GM13977 (cell line): ENCODE data around the gene C3orf33.
A peak's percentile ranks its signal among the peaks of the same experiment; 100 is the strongest.
"Not testable (repeated sequence)": the region's sequence is repeated elsewhere in the genome, so short reads cannot be mapped to it uniquely, and the experiment has no call there.

Source experiments
- DNase-seq: peaks from one replicate; pipeline ENCODE4 v3.0.0; 2012; ENCODE audit warnings: low spot score
- in situ Hi-C: fragments of 300-500 bp; cut with MboI; formaldehyde crosslinking; loops from one replicate; pipeline ENCODE4 v1.12.0; 2022; ENCODE audit warnings: low sequenced_read_pairs, low pct_unique_long_range_greater_than_20kb, mixed read lengths, inconsistent platforms; ENCODE audit not compliant: unreplicated experiment
- TF ChIP-seq, protein P1 (sequence below): IDR thresholded peaks from 2 replicates; pipeline ENCODE4 v1.5.1; 2012; ENCODE audit warnings: mild to moderate bottlenecking, control low read depth; ENCODE audit not compliant: insufficient read depth; ENCODE audit errors: extremely low read depth, missing control alignments

The C3orf33 gene, protein sequence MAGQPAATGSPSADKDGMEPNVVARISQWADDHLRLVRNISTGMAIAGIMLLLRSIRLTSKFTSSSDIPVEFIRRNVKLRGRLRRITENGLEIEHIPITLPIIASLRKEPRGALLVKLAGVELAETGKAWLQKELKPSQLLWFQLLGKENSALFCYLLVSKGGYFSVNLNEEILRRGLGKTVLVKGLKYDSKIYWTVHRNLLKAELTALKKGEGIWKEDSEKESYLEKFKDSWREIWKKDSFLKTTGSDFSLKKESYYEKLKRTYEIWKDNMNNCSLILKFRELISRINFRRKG

DNA sequence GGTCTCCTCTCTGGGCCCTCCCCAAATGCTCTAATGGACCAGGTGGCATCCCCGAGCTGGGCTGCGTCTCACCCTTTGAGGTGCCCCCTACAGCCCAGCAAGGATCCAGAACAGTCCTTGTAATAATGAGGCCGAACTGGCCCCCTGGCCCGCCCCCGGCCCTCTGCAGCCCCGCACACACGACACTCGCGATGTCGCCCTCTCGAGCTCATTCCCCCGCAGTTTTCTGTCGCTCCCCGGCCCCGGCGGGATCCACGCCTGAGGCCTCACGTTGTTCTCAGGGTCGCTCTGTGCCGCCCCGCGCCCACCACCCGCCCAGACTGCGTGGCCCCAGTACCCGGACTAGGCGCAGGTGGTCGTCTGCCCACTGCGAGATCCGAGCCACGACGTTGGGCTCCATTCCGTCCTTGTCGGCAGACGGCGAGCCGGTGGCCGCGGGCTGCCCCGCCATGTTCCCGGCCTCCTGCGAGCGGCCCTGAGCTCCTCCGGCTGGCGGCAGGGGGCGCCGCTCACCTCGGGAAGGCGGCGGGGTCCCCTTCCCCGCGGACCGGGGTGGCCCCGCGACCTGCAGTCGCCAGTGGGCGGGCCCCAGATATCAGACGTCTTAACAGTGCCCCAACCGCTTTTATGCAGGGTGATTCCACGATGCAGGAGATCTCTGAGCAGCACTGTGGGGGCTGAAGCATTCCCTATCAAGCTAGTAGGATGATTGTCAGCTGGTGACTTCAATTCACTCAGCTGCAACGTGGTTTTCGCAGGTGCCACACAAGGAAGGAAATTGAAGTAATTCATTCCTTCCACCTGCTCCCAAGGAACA is at the start of gene C3orf33:
Gene C3orf33 (minus strand): TSS at position 477 of the 817 bp plus-strand sequence. CDS start 26 bp downstream, at position 451.
- DNase-seq: peak; percentile 90
- in situ Hi-C loops: no loop called here
- TF ChIP-seq, protein P1, sequence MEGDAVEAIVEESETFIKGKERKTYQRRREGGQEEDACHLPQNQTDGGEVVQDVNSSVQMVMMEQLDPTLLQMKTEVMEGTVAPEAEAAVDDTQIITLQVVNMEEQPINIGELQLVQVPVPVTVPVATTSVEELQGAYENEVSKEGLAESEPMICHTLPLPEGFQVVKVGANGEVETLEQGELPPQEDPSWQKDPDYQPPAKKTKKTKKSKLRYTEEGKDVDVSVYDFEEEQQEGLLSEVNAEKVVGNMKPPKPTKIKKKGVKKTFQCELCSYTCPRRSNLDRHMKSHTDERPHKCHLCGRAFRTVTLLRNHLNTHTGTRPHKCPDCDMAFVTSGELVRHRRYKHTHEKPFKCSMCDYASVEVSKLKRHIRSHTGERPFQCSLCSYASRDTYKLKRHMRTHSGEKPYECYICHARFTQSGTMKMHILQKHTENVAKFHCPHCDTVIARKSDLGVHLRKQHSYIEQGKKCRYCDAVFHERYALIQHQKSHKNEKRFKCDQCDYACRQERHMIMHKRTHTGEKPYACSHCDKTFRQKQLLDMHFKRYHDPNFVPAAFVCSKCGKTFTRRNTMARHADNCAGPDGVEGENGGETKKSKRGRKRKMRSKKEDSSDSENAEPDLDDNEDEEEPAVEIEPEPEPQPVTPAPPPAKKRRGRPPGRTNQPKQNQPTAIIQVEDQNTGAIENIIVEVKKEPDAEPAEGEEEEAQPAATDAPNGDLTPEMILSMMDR: peak; percentile 96

DNA sequence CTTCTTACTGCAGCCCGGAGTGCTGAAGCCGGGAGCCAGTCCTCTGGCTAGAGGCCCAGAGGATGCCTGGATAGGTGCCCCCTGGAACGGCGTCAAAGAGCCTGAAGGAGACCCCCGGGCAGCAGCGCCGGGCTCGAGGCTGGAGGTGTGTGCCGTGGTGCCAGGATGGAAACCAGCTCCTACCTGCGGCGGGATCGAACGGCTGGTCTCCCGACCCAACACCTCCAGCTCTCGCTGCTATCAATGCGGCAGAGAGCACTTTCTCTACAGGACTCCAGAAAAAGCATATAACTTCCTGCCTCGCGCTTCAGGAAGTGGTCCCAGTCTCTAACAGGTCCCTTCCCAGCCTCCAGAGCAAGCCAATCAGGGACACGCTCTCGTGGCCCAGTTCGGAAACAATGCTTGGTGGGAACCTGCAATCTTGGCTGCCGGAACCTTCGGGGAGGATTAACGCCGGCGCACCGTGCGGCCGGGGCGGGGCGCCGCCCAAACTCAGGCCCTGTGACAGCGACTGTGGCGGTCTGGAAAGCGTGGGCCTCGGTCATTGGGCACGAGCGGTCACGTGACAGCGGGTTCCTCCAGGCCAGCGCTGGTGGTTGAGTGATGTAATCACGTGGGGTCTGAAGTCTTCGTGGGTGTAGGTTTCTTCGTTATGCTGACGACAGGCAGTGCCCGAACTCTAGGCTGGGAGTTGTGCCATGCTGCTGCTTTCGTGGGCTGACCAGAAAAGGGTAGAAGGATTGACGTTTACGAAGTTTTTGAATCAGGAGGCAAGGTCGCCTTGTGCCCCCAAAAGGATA is 48.3 kb upstream of the C3orf33 start, which contains the start of gene SLC33A1:
Gene SLC33A1 (minus strand): TSS at position 287 of the 800 bp plus-strand sequence. CDS start 430 bp downstream, outside the sequence.
- in situ Hi-C loops: no loop called here
- TF ChIP-seq, protein P1: no peak
- DNase-seq: peak; percentile 95

DNA sequence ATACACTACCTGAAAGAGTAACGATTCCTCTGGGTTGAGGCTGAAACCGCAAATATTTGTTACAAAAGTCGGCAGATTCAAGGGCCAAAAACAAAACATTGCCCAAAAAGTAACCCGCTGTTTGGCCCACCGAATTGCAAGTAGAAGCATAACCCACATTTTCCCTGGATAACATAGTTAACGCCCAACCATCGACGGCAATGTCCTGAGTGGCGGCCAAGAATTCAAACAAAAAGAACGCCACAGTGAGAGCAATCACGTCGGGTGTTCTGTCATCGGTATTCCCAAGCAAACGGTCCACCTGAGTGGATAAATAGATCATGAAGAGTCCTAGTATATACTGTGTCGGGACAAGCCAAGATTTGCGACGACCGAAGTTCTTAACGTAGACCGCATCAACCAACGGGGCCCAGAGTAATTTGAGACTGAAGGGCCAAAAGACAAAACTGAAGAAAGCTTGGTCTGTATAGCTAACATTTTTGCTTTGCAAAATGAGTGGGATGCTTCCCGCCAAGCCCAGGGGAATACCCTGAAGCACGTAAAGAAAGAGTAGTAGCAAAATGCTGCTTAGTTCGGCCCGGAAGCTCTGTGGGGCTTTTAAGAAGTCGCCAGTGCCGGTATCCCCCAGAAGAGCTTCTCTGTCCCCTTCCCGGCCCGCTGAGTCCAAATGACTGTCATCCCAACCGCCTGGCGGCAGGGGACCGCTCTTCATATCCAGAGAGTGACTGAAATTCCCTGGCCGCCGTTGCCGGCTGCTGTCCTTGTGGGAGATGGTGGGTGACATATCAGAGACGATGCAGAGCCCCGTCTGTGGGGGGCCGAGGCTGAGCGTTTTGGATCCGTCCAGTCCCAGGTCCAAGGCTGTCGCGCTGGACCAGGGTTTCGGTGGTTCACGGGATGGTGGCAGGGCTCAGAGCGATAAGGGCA is 47.4 kb upstream of the C3orf33 start:
- TF ChIP-seq, protein P1: no peak
- in situ Hi-C loops: no loop called here

DNA sequence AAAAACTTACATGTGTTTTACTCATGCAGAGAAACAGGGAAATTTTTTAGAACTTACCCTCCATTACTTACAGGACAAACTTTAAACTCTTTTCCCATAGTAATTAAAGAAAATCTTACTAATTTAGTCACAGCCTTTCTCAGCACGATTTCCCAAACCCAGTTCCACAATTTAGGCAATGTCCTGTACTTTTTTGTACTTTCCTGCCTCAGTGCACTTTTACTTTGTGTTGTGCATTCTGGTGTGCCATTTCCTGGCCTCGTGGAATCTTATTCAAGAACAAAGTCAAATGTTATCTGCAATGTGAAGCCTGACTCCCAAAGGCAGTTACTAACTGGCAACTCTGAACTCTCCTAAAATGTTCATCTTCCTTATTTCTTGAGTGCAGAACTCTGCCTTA is 46.3 kb upstream of the C3orf33 start:
- TF ChIP-seq, protein P1: no peak
- no peak for DNase-seq
- in situ Hi-C loops: no loop called here

More for the DNA sequence above, 47.4 kb upstream of the C3orf33 start:
- DNase-seq: peak; percentile 26

DNA sequence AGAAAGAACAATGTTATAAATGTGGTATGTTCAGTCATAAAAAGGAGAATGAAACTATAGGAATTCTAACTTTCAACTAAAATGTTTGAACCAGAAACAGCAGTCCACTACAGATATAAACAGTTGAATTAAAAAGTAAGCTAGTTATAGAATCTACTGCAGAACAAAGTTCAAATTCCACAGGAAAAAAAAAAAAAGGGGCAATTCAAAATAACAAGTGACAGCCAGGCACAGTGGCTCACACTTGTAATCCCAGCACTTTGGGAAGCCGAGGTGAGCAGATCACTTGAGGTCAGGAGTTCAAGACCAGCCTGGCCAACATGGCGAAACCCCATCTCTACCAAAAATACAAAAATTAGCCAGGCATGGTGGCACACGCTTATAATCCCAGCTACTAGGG is 43.3 kb upstream of the C3orf33 start:
- DNase-seq, in situ Hi-C loops: not testable (repeated sequence)

DNA sequence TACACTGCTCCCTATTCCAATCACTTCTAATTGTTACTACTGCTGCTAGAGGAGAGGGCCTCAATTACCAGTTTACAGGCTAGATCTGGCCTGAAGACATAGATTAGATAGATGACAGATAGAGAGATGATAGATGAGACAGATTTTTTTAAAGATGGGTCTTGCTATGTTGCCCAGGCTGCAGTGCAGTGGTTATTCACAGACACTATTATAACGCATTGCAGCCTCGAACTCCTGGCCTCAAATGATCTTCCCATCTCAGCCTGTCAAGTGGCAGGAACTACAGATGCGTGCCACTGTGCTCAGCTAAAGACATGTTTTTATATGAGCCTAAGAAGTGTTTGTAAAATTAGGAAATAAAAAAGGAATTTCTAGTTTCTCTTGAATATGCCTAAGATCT is 41.9 kb upstream of the C3orf33 start:
- DNase-seq: no peak
- TF ChIP-seq, protein P1: no peak
- in situ Hi-C loops: no loop called here
